AG09319 (cell line): ENCODE data around the gene MYOG.

Experiments
- DNase-seq: peaks from one replicate; pipeline ENCODE4 v3.0.0-alpha.2; 2010; ENCODE audit warnings: low read depth; ENCODE audit errors: extremely low read depth
- CTCF ChIP-seq: IDR thresholded peaks from 2 replicates; pipeline ENCODE4 v1.5.1; 2011; ENCODE audit warnings: low read depth, mild to moderate bottlenecking, inconsistent platforms, low read length, moderate library complexity

MYOG gene

DNA sequence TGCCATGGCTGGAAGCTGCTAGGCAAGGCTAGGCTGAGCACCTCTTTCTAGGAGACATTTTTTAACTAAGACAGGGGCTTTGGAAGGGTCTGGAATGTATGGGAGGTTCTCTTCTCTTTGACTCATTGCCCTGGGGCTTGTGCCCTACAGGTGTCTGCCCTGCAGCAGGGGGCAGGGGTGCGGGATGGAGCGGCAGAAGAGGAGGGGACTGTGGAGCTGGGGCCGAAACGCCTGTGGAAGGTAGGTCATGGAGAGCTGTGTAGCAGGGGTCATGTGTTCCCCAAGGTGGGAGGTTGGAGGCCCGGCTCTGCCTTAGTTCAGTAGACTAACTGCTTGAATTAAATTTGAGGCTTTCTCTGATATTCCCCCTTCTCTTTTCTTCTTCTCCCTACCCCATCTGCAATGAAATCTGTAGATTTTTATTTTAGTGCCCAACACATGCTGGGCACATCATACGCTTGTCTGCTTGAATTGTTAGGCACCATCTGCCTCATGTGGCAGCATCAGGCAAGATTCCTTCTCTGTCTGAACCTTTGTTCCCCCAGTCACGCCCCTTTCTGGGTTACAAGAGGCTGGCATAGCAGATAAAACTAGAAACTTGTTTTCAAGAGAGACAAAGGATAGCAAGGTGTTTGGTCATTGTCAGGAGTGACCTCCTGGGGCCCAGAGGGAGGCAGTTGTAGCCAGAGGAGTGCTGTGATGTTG is 41.1 kb downstream of the MYOG start:
- no peak for TF ChIP-seq CTCF
- no peak for DNase-seq

GRCh38 chr1:203043830-203044545 is 41.8 kb downstream of the MYOG start:
- no peak for TF ChIP-seq CTCF
- DNase-seq = no peak

DNA sequence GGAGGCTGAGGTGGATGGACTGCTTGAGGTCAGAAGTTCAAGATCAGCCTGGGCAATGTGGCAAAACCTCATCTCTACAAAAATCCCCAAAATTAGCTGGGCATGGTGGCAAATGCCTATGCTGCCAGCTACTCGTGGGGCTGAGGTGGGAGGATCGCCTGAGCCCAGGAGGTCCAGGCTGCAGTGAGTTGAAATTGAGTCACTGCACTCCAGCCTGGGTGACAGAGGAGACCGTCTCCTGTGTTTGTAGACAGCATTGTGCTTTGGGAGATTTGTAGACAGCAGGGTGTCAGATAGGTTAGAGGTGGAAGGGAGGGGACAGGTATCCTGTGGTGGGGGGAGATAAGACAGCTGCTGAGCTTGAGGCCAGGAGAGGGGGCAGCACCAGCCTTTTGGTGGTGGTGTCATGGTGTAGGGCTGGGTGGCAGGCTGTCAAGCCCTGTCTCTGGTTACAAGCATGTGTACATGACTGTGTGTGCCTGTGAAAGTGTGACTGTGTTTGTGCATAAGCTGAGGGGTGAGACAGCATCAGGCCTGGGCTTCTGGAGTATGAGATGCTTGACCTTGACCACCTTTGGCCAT is 44.4 kb downstream of the MYOG start:
- no peak for DNase-seq
- TF ChIP-seq CTCF = no peak

- no peak for DNase-seq
- TF ChIP-seq CTCF = no peak
Observed at GRCh38 chr1:203040513-203041275, 45.1 kb downstream of the MYOG start.

GRCh38 chr1:203039609-203040512 is 46.0 kb downstream of the MYOG start:
- no peak for DNase-seq
- peak; percentile 32 for TF ChIP-seq CTCF

DNA sequence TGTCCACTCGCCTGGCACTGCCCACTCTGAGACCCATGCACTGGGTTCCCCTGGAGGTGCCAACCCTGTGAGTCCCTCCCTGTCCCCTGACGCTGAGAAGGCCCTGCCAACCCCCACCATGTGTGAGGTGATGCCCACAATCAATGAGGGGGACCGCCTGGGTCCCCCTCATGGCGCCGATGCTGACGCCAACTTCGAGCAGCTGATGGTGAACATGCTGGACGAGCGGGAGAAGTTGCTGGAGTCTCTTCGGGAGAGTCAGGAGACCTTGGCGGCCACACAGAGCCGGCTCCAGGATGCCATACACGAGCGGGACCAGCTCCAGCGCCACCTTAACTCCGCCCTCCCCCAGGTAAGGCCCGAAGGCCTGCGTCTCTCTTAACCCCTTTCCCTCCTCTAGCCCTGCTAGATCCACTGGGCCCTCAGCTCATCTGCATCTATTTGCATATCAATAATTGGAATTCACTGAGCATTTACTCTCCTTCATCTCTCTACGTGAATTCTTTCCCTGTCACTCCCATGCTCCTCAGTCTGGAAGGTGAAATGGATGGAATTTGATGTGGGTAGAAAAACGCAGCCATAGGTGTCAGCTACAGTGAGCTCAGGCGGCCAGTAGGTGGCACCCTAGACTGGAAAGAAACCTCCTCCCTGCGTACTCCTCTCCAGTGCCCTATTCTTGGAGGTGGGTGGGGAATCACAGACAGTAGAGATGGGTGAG is 46.8 kb downstream of the MYOG start:
- DNase-seq = peak; percentile 38
- peak; percentile 94 for TF ChIP-seq CTCF
